HG03354 (cell line): ENCODE data around the gene SAP30.

ENCODE experiments used
- ATAC-seq: cut with Tn5 transposase; IDR thresholded peaks from one replicate; pipeline ENCODE4 v1.9.1; 2021; ENCODE audit warnings: mild to moderate bottlenecking; ENCODE audit not compliant: unreplicated experiment, poor library complexity, severe bottlenecking

SAP30 gene

GRCh38 chr4:173365359-173365996 lies 5.3 kb upstream of the SAP30 start:
- no peak for ATAC-seq

- peak; percentile 12 for ATAC-seq
Measured at GRCh38 chr4:173367285-173367684, 3.5 kb upstream of the SAP30 start.

- ATAC-seq = no peak
Measured at GRCh38 chr4:173367946-173368345, 2.8 kb upstream of the SAP30 start.

GRCh38 chr4:173370130-173370476 lies 651 bp upstream of the SAP30 start:
- ATAC-seq = peak; percentile 16

- ATAC-seq = peak; percentile 30
Measured at GRCh38 chr4:173371292-173372192, 788 bp downstream of the SAP30 start.

GRCh38 chr4:173374588-173374987 lies 3.8 kb downstream of the SAP30 start:
- no peak for ATAC-seq

- no peak for ATAC-seq
Measured at GRCh38 chr4:173379929-173380328, 9.2 kb downstream of the SAP30 start.

- peak; percentile 46 for ATAC-seq
Measured at GRCh38 chr4:173380987-173381386, 10.2 kb downstream of the SAP30 start.

GRCh38 chr4:173381610-173382009 lies 10.9 kb downstream of the SAP30 start:
- no peak for ATAC-seq

- ATAC-seq = no peak
Measured at GRCh38 chr4:173382349-173382748, 11.6 kb downstream of the SAP30 start.

GRCh38 chr4:173386751-173387150 lies 16.0 kb downstream of the SAP30 start:
- no peak for ATAC-seq

- ATAC-seq = no peak
Measured at GRCh38 chr4:173391701-173392100, 20.9 kb downstream of the SAP30 start.

- ATAC-seq = no peak
Measured at GRCh38 chr4:173397604-173398003, 26.9 kb downstream of the SAP30 start.

- no peak for ATAC-seq
Measured at GRCh38 chr4:173398220-173398619, 27.5 kb downstream of the SAP30 start.

- no peak for ATAC-seq
Measured at GRCh38 chr4:173398779-173399415, 28.1 kb downstream of the SAP30 start, which contains the start of gene SCRG1. Gene SCRG1, minus strand, starts transcription at chr4:173399116. Its CDS starts 7,702 bp downstream, at chr4:173391414.

GRCh38 chr4:173401063-173401462 lies 30.3 kb downstream of the SAP30 start:
- ATAC-seq = no peak

- ATAC-seq = no peak
Measured at GRCh38 chr4:173403051-173403450, 32.3 kb downstream of the SAP30 start.

- ATAC-seq = no peak
Measured at GRCh38 chr4:173404296-173404865, 33.6 kb downstream of the SAP30 start.

- ATAC-seq = peak; percentile 63
Measured at GRCh38 chr4:173405840-173406606, 35.3 kb downstream of the SAP30 start.

- ATAC-seq = no peak
Measured at GRCh38 chr4:173410079-173410478, 39.3 kb downstream of the SAP30 start.
